D341Med (cell line): ENCODE measurements around the gene SLC5A11.
"Not testable (repeated sequence)": the region's sequence is repeated elsewhere in the genome, so short reads cannot be mapped to it uniquely, and the experiment has no call there.

Experiments used
- DNase-seq: peaks from one replicate; pipeline ENCODE4 v3.0.0; 2012; ENCODE audit warnings: low spot score

The SLC5A11 gene

GRCh38 chr16:24836836-24837235 lies 8.9 kb upstream of the SLC5A11 start:
- DNase-seq = no peak

DNA sequence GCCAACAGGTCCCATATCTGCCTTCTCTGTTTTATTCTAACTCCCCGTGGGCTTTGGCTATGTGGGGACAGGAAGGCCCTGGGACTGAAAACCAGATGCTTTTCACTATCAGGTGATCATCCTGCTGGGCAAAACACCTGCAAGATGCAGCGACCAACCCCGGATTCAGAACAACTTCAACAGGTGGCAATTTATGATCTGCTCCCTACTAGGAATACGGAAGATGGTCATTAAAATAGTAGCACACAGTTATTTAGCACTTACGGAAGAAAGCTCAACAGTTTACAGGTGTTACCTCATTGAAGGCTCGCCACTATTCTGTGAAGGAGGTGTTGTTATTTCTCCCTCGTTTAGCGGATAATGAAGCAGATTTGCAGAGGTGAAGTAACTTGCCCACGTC lies 7.8 kb upstream of the SLC5A11 start:
- no peak for DNase-seq

GRCh38 chr16:24838554-24839266 lies 7.1 kb upstream of the SLC5A11 start:
- DNase-seq = no peak

DNA sequence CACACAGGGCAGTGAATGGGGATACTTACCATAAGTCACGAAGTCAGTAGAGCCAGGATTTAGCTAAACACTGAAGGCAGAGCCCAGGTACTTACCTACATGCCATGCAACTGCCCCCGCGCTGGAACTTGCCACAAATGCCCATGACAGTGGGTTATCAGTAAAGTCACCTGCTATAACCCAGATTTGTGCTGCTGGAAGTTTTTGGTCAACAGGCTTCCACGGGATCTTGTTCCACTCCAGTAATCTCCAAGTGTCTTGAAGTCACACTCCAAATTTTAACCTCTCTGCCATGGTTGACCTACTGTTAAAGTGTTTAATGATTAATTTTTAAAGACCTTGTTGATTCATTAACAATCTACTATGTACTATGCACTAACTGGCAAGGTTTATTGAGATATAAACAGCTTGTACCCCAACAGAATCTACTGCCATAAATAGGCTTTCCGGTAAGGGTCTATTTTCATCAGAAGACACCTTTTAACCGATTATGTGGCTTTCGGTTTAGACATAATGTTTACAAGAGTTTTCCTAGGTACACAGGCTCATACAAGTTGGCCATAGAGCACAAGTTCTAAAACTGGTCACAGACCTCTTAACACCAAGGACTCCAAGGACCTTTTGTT lies 6.3 kb upstream of the SLC5A11 start:
- DNase-seq = no peak

GRCh38 chr16:24841291-24841690 lies 4.5 kb upstream of the SLC5A11 start:
- DNase-seq = no peak

- DNase-seq = no peak
Measured at GRCh38 chr16:24844101-24845030, 1.4 kb upstream of the SLC5A11 start.

DNA sequence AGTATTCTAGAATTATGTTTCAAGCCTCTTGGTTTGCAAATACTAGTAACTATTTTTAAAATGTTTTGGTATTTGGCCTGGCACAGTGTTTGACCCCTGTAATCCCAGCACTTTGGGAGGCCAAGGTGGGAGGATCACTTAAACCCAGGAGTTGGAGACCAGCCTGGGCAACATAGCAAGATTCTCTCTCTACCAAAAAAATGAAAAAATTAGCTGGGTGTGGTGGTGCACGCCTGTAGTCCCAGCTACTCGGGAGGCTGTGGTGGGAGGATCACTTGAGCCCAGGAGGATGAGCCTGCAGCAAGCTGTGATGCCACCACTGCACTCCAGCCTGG lies 765 bp upstream of the SLC5A11 start:
- not testable (repeated sequence) for DNase-seq

GRCh38 chr16:24846548-24847357 lies 990 bp downstream of the SLC5A11 start:
- no peak for DNase-seq

GRCh38 chr16:24847358-24847664 lies 1.5 kb downstream of the SLC5A11 start:
- DNase-seq = no peak

DNA sequence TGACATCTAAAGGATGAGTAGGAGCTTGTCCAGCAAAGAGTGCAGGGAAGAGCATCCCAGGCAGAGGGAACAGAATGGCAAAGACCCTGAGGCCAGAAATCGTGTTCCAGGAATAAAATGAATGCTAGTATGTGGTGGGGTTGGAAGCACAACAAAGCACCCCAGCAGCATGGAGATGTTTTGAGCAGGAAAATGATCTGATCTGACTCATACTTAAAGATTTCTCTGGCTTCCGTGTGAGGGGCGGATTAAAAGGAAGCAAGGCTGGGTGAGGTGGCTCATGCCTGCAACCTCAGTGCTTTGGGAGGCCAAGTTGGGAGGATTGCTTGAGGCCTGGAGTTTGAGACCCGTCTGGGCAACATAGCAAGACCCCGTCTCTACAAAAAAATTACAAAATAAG lies 2.3 kb downstream of the SLC5A11 start:
- no peak for DNase-seq

GRCh38 chr16:24849641-24850040 lies 3.9 kb downstream of the SLC5A11 start:
- no peak for DNase-seq

DNA sequence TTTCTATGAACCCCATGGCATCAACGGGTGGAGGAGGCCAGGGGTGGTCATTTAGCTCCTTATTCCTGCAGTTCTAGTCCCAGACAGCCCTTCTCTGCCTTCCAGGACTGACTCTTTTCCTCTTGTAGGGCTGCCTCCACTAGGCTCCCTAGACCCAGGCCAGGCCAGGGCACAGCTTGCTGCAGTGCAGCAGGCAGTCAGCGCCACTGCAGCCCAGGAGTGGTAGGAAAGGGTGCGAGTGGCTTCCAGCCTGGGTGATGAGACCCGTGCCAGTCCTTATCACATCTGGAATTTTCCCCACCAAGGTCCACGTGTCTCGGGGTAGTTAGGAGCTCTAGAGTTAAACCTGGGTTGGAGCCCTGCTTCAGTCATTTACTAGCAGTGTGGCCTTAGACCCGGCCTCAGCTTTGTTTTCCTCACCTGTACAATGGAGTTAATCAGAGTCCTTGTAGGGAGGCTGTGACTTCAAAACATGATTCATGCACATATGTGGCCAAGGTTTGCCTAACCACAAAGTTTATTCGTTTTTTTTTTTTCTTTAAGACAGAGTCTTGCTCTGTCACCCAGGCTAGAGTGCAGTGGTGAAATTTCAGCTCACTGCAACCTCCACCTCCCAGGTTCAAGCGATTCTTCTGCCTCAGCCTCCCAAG lies 4.7 kb downstream of the SLC5A11 start:
- no peak for DNase-seq

GRCh38 chr16:24851700-24852099 lies 5.9 kb downstream of the SLC5A11 start:
- no peak for DNase-seq

GRCh38 chr16:24852281-24852721 lies 6.5 kb downstream of the SLC5A11 start:
- DNase-seq = no peak

DNA sequence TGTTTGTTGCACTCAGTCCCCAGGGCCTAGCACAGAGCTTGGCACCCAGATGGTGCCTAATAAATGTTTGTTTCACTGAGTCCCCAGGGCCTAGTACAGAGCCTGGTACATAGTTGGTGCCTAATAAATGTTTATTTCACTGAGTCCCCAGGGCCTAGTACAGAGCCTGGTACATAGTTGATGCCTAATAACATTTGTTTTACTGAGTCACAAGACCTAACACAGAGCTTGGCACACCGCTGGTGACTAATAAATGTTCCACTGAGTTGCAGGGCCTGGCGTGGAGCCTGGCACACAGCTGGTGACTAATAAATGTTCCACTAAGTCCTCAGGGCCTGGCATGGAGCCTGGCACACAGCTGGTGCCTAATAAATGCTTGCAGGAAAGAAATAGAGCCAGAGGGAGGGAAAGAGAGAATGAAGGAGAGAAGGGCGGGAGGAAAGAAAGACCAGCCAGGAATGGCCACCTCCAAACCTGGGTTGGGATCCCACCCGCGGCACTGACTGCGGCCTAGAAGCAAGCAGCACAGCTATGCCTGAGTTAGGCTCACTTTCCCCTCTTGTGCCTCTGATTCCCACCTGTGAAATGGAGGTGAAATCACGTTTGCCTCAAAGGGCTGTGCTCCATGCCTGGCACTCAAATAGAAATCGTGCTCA lies 7.5 kb downstream of the SLC5A11 start:
- DNase-seq = no peak

DNA sequence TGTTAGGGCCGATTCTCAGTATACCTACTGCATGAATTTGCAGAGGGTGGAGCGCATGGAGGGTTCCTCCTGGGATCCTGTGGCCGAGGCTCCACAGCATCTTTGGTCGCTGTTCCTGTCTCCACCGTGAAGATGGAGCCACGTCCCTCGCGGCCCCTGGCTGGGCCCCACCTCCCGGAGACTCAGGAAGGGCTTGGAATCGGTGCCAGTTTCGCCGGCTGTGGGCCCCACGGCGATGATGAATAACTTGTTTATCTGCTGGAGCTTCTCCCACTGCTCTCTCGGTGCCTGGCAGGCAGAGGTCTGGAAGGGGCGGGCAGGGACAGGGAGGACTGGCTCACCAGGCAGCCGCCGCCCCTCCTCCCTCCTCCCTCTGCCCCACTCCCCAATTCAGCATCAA lies 8.1 kb downstream of the SLC5A11 start:
- DNase-seq = no peak

GRCh38 chr16:24854607-24855171 lies 8.9 kb downstream of the SLC5A11 start:
- no peak for DNase-seq

GRCh38 chr16:24855678-24856077 lies 9.9 kb downstream of the SLC5A11 start:
- DNase-seq = no peak

GRCh38 chr16:24856871-24857270 lies 11.1 kb downstream of the SLC5A11 start:
- DNase-seq = not testable (repeated sequence)

DNA sequence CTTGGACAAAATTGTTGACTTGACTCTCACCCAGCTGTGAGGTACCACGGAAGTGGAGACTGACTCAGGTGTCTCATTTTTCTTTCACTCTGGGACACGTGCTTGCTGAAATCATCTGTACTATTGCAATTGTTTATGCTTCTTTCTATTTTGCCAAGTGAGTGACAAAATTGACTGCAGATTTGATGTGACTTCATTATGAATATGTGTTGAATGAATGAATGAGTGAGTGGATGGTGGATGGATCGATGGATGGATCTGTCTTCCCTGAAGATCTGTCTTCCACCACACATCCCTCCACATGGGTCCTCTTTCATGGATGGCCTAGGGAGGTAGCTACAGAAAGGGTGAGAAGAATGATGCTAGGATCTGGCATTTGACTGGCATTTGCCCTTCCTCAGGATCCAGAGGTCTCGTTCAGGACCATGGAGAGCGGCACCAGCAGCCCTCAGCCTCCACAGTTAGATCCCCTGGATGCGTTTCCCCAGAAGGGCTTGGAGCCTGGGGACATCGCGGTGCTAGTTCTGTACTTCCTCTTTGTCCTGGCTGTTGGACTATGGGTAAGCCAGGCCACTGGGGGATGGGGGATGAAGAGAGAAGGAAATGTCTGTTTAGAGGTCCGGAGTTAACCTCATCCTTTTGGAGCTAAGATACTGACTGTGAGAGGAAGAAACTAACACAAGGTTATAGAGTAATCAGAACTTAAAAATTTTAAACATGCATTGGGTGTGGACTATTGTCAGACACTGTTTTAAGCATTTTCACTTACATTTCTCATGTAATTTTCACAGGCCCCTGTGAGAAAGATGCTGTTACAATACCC lies 12.7 kb downstream of the SLC5A11 start:
- no peak for DNase-seq
